NCI-H1048 (cell line): ENCODE data around the gene AMBRA1.
"Not testable (repeated sequence)": the region's sequence is repeated elsewhere in the genome, so short reads cannot be mapped to it uniquely, and the experiment has no call there.

ENCODE experiments used
- DNase-seq: peaks from one replicate; lab custom pipeline; 2025; lab: John Stamatoyannopoulos, UW

Gene AMBRA1

GRCh38 chr11:46612326-46612725, 18.5 kb upstream of the AMBRA1 start:
- no peak for DNase-seq

GRCh38 chr11:46611526-46612304, 17.9 kb upstream of the AMBRA1 start:
- no peak for DNase-seq

- DNase-seq: no peak
Observed at GRCh38 chr11:46609386-46609785, 15.6 kb upstream of the AMBRA1 start.

GRCh38 chr11:46607516-46607915, 13.7 kb upstream of the AMBRA1 start:
- DNase-seq: no peak

- DNase-seq: no peak
Observed at GRCh38 chr11:46604796-46605195, 11.0 kb upstream of the AMBRA1 start.

GRCh38 chr11:46603704-46604308, 10.0 kb upstream of the AMBRA1 start:
- no peak for DNase-seq

- DNase-seq: no peak
Observed at GRCh38 chr11:46601129-46601528, 7.3 kb upstream of the AMBRA1 start.

- no peak for DNase-seq
Observed at GRCh38 chr11:46600194-46600960, 6.6 kb upstream of the AMBRA1 start.

- no peak for DNase-seq
Observed at GRCh38 chr11:46599340-46600193, 5.7 kb upstream of the AMBRA1 start.

GRCh38 chr11:46597609-46598219, 3.9 kb upstream of the AMBRA1 start:
- no peak for DNase-seq

GRCh38 chr11:46597155-46597554, 3.3 kb upstream of the AMBRA1 start:
- no peak for DNase-seq

GRCh38 chr11:46594785-46595184, 962 bp upstream of the AMBRA1 start:
- DNase-seq: no peak

GRCh38 chr11:46594374-46594700, 514 bp upstream of the AMBRA1 start:
- DNase-seq: no peak

GRCh38 chr11:46590740-46591605, 2.9 kb downstream of the AMBRA1 start:
- no peak for DNase-seq

- no peak for DNase-seq
Observed at GRCh38 chr11:46588915-46589314, 4.9 kb downstream of the AMBRA1 start.

GRCh38 chr11:46588131-46588530, 5.7 kb downstream of the AMBRA1 start:
- no peak for DNase-seq

- not testable (repeated sequence) for DNase-seq
Observed at GRCh38 chr11:46583513-46583912, 10.3 kb downstream of the AMBRA1 start.

- no peak for DNase-seq
Observed at GRCh38 chr11:46582588-46582987, 11.2 kb downstream of the AMBRA1 start.

- DNase-seq: no peak
Observed at GRCh38 chr11:46577058-46577457, 16.8 kb downstream of the AMBRA1 start.

GRCh38 chr11:46574656-46575055, 19.2 kb downstream of the AMBRA1 start:
- no peak for DNase-seq
